NCI-H748 (cell line): ENCODE data around the gene SSC4D.
"Not testable (repeated sequence)": the region's sequence is repeated elsewhere in the genome, so short reads cannot be mapped to it uniquely, and the experiment has no call there.

Source experiments
- DNase-seq: peaks from one replicate; lab custom pipeline; 2025; ENCODE audit not compliant: unreplicated experiment; lab: John Stamatoyannopoulos, UW

Gene SSC4D

GRCh38 chr7:76423666-76424412, 14.3 kb upstream of the SSC4D start:
- no peak for DNase-seq

GRCh38 chr7:76421097-76421496, 11.6 kb upstream of the SSC4D start:
- DNase-seq, result not testable (repeated sequence)

- DNase-seq, result not testable (repeated sequence)
Measured at GRCh38 chr7:76417654-76418310, 8.3 kb upstream of the SSC4D start.

- no peak for DNase-seq
Measured at GRCh38 chr7:76412249-76412648, 2.8 kb upstream of the SSC4D start.

DNA sequence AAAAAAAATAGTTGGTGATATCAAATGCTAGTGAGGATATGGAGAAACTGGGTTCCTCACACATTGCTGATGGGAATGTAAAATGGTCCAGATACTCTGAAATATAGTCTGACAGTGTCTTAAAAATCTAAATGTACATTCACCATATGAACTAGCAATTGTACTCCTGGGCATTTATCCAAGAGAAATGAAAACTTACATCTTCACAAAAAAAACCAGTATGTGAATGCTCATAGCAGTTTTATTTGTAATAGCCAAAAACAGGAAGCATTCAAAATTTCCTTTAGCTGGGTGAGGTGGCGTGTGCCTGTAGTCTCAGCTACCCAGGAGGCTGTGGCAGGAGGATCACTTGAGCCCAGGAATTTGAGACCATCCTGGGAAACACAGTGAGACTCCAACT, 2.1 kb upstream of the SSC4D start:
- no peak for DNase-seq

DNA sequence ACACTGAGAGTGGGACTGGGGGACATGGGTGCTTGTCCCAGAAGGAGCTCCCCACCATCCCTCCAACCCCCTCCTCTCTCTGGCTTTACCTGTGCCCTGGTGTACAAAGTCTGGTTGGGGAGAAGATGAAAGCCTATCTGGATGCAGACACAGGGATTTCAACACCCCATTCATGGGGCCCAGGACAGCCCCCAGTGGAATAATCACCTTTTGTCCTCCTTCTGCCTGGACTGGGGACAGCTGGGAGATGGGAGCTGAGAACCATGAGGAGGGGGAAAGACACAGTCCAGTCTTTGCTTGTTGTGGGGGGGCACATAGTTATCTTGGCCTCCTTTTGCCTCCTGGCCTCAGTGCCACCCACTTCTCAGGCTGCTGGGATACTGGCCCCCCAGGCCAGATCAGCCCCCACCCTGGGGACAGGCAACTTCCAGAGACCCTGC, 1.4 kb downstream of the SSC4D start:
- no peak for DNase-seq

- DNase-seq, result no peak
Measured at GRCh38 chr7:76407718-76408117, 1.8 kb downstream of the SSC4D start.

DNA sequence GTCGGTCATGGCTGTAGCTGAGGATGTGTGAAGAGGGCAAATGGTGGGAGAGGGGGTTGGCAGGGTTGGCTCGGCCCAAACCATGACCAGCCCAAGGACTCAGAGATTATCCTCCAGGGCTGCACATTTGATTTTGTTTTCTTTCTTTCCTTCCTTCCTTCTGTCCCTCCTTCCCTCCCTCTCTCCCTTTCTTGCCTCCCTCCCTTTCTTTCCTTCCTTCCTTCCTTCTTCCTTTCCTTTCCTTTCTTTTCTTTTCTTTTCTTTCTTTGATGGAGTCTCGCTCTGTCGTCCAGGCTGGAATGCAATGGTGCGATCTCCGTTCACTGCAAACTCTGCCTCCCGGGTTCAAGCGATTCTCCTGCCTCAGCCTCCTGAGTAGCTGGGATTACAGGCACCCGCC, 3.8 kb downstream of the SSC4D start:
- DNase-seq, result no peak

GRCh38 chr7:76403780-76404494, 5.6 kb downstream of the SSC4D start:
- DNase-seq, result no peak

GRCh38 chr7:76403097-76403496, 6.4 kb downstream of the SSC4D start:
- not testable (repeated sequence) for DNase-seq

DNA sequence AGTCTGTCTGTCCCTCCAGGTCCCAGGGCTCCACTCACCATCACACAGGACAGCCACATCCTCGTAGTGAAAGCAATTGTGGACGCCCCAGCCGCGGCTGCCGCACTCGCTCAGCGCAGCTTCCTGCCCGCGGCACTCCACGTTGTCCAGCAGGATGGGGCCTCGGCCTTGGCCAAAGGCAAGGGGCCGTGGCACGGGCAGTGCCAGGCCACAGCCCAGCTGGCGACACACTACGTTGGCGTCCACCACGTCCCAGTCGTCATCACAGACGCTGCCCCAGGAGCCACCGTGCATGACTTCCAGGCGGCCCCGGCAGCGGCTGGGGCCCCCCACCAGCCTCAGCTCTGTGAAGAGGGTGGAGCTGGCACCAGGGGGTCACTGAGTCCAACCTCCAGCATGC, 9.2 kb downstream of the SSC4D start:
- DNase-seq, result no peak

DNA sequence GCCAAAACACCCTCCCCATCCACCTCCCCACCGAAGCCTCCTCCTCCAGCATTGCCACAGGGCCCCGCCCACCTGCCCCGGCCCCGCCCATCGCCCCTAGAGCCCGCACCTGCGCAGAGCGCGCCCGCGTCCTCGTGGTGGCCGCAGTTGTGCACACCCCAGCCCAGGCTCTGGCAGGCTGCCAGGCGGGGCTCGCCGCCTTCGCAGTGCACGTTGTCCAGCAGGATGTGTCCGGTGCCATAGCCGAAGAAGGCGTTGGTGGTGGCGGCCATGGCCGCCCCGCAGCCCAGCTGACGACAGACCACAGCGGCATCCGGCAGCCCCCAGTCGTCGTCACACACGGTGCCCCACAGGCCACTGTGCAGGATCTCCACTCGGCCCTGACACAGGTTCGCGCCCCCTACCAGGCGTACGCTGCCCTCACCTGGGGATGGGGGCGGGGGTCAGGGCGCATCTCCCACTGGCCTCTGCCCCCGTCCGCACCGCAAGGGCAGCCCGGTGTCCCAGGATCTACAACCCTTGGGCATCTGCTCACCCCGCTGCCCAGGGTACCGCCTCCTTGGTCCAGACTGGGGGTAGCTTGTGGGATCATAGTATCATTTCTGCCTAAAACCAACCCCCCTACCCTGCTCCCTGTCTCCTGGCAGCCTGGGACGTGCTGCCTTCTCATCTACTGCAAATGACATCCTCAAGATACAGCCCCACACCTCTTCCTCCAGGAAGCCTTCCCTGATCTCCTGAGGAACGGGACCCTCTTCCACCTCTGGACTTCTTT, 11.9 kb downstream of the SSC4D start:
- peak; percentile 86 for DNase-seq

DNA sequence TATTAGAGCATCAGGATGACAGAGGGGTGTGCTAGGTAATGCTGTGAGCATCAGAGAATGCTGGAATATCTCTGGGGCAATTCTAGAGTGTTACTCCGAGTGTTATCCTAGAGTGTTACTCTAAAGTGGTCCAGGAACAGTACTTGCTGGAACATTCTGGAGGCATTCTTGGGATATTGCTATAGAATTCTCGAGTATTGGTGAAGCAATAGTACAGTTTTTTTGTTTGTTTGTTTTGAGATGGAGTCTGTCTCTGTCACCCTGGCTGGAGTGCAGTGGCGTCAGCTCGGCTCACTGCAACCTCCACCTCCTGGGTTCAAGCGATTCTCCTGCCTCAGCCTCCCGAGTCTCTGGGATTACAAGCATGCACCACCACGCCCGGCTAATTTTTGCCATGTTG, 12.6 kb downstream of the SSC4D start:
- no peak for DNase-seq

- DNase-seq, result peak; percentile 42
Measured at GRCh38 chr7:76395965-76396726, 13.4 kb downstream of the SSC4D start.

GRCh38 chr7:76395605-76395964, 13.9 kb downstream of the SSC4D start:
- DNase-seq, result not testable (repeated sequence)

GRCh38 chr7:76394957-76395356, 14.5 kb downstream of the SSC4D start:
- no peak for DNase-seq

- DNase-seq, result peak; percentile 93
Measured at GRCh38 chr7:76393116-76394031, 16.1 kb downstream of the SSC4D start.

DNA sequence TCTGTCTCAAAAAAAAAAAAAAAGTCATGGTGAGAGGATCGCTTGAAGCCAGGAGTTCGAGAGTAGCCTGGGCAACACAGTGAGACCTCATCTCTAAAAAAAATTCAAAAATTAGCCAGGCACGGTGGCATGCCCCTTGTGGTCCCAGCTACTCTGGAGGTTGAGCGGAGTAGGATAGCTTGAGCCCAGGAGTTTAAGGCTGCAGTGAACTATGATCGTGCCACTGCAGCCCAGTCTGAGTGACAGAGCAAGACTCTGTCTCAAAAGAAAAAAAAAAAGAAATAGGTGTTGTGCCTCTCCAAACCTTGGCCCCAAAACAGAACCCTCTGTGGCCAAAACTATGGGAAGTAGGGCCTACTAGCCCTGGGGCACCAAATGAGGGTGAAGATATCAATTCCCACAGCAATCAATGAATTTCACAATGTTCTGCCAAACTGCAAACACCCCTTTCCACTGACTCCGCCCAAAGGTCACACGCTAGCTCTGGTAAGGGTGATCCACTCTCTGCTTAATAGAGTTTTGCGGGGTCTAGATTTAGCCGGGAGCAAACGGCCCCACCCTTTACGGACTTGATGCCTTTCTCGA, 16.9 kb downstream of the SSC4D start:
- DNase-seq, result no peak

GRCh38 chr7:76390092-76390491, 19.4 kb downstream of the SSC4D start:
- no peak for DNase-seq
